HEK293T (cell line): ENCODE results near the gene ROPN1B.

Experiments used
- FOXA1 ChIP-seq: fragments of 450-650 bp; IDR thresholded peaks from 2 replicates; pipeline ENCODE4 v1.6.1; 2016; ENCODE audit warnings: mild to moderate bottlenecking
- SP1 ChIP-seq: fragments of 450-650 bp; IDR thresholded peaks from 2 replicates; pipeline ENCODE4 v1.6.1; 2017
- TARDBP ChIP-seq: fragments of 450-650 bp; IDR thresholded peaks from 2 replicates; pipeline ENCODE4 v1.6.1; 2016

GRCh38 chr3:126016616-126017015 is 47.6 kb downstream of the ROPN1B start:
- TF ChIP-seq FOXA1: no peak
- no peak for TF ChIP-seq SP1
- no peak for TF ChIP-seq TARDBP
